NCI-H510A treated with DMSO at 0.1 percent for 48 hours (cell line): ENCODE data around the gene CEND1.
A peak's percentile ranks its signal among the peaks of the same experiment; 100 is the strongest.

Experiments
- DNase-seq: peaks from one replicate; lab custom pipeline; 2025; lab: John Stamatoyannopoulos, UW

The CEND1 gene

DNA sequence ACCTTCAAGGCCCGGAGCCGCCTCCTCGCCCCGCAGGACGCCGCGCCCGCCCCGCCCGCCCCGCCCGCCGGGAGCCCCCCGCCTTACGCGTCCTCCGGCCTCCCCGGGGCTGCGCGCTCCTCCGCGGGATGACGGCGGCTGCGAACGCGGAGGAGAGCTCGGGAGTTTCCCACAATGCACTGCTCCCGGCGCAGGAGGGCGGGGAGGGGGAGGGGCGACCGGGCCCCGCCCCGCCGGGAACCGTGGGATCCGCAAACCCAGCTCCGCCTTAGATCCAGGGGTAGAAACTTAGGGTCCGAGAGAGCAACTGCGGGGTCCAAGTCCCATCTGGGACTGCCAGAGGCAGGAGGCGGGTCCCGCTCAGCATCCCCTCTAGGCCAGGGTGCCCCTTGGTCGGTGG is at the start of gene CEND1:
TSS of gene CEND1 (minus strand) at position 148 of the 400 bp plus-strand sequence. CDS start 1,514 bp downstream, outside the sequence.
- DNase-seq: peak; percentile 7

DNA sequence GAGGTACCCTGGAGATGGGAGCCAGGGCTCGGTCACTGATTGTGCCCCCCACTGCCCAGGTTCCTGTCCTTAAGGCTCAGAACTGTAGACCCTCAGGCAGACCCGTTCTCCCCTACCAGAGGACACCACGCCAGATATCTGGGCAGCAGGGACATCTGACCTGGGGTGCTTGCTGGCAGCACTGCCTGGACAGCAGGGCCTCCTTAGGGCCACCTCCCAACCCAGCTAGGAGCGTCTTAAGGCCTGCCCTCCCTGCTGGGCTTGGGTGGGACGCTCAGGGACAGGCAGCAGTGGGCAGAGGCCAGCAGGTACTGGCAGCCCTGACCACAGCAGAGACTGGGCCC is 49.4 kb upstream of the CEND1 start:
- no peak for DNase-seq

- DNase-seq: no peak
Measured at GRCh38 chr11:838441-839279, 48.8 kb upstream of the CEND1 start.

GRCh38 chr11:837990-838307 is 48.1 kb upstream of the CEND1 start:
- no peak for DNase-seq

- no peak for DNase-seq
Measured at GRCh38 chr11:837189-837989, 47.5 kb upstream of the CEND1 start.

DNA sequence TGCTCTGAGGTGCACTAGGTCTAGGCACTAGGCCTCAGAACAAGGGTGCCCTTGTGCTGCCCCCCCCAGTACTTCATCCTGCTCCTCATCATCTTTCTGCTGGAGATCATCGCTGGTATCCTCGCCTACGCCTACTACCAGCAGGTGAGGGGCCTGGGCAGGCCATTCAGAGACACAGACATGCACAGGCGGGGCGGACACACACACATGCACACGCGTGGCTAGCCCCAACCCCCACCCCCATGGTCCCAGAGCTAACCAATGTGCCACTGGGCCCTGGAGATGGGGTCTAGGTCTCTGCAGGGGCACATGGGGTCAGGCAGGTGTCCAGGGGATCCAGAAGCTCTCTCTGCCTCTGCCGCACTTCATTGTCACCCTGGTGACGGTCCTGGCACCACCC is 46.8 kb upstream of the CEND1 start:
- no peak for DNase-seq

DNA sequence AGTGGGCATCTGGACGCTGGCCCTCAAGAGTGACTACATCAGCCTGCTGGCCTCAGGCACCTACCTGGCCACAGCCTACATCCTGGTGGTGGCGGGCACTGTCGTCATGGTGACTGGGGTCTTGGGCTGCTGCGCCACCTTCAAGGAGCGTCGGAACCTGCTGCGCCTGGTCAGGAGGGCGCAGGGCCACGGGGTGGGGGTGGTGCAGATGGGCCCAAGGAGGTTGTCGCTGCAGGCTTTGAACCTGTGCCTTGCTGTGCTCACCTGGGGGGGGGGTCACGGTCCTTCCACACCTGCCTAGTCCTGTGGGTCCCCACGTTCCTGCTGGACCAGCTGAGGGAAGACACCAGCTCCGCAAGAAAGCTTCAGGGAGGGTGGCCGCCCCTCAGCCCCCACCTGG is 46.4 kb upstream of the CEND1 start:
- no peak for DNase-seq

DNA sequence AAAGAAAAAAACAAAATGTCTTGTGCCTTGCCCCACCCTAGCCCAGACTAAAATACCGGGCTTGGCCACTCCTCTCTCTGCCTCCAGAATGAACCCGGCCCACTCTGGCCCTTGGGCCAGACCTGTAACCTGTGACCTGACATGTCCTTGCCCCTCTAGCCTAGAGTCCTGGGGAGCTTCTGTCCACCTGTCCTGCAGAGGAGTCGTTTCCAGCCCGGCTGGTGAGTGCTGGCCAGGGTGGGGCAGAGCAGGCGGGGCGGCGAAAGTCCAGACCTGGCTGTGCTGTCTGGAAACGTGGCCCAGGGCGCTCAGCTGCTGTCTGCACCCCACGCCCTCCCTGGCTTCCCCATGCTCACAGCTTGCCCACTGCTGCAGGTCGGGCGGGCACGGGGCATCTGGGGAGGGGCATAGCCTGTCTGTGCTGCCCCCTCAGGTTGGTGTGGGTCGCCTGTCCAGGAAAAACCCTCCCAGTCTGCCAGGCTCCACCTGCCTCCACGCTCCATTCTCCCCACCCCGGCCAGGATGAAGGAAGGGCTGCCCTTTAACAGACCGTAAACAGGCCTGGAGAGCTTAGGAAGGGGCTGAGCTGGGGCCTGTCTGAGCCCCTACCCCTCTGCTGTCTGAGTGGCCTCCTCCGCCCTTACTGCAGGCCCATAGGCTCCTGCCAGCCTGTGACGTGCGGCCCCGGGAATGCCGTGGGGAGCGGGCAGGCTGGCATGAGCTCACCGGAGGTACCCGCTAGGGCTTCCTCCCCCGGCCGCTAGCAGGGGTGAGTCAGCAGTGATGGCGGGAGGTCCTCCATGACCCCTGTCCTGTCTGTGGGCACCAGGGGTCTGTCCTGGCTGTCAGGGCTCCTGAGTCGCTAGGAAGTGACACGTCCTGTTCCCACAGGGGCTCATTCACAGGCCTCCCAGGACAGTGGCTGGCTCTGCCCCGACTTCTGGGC is 44.8 kb upstream of the CEND1 start:
- DNase-seq: no peak

DNA sequence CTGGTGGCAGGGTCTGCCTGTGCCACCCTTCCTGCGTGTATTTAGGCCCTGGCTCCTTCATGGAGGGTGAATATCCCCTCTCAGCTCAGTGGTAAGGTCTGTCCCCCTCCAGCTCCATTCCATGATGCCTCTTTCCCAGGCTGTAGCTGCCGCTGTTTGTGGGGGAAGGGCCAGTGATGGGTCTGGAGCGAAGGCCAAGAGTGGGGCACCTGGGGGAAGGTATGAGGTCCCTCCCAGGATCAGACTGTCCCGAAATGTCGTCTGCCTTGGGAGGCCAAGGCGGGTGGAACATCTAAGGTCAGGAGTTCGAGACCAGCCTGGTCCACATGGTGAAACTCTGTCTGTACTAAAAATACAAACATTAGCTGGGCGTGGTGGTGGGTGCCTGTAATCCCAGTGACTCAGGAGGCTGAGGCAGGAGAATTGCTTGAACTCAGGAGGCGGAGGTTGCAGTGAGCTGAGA is 44.0 kb upstream of the CEND1 start:
- no peak for DNase-seq

DNA sequence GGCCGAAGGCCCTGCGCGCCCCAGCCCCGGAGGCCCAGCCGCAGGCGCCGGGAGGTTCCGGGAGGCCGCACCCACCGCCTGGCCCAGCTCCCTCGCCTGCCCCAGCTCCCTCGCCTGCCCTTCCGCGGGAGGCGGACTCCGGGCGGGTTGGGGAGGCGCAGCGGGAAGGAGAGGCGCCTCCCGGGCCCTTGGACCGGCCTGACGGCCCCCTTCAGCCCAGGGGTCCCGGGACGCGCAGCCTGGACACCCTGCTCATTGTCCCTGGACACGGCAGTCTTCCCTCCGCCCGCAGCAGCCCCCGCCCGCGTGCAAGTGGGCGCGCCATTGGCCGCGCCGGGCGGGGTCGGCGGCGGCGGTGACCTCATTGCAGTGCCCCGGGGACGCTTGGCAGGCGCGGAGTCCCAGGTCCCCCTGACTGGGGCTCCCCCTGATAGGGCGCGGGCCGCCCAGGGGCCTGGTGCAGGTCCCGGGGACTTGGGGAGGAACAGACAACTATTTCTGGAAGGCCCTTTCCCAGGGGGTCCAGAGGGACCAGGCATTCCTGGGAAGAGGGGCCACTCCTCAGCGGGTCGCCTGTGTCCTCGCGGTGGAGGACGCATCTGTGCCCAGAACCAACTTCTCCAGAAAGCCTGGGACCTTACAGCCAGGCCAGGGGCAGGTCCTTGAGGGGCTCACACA is 43.4 kb upstream of the CEND1 start:
- no peak for DNase-seq

DNA sequence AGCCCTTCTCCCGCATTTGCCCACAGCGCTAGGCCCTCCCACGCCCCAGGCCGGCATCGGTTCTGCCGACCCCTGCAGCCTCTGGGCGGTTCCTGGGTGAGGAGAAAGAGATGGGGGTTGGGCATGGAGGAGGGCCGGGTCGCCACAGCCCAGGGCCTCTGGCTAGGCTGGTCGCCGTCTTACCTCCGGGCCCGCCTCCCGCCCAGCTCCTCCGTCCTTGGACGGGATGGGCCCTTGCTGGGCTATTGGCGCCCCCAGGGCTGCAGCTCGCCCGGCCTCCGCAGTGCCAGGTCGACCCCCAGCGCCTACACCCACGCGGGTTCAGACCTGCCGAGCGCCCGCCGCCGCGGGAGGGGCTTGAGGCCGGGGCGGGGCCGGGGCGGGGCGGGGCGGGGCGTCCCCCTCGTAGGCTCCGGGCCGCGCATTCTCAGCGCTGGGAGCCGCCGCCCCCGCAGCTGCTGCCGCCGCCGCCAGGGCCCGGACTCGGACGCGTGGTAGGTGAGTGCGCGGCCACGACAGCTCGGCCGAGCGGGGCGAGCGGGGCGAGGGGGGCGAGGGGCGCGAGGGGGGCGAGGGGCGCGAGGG is 42.7 kb upstream of the CEND1 start, which contains the start of gene CD151:
TSS of gene CD151 (plus strand) at position 424 of the 585 bp plus-strand sequence. CDS start 3,118 bp downstream, outside the sequence.
- DNase-seq: no peak

GRCh38 chr11:831961-832528 is 42.2 kb upstream of the CEND1 start:
- no peak for DNase-seq

- no peak for DNase-seq
Measured at GRCh38 chr11:831118-831864, 41.4 kb upstream of the CEND1 start.

GRCh38 chr11:830295-831117 is 40.6 kb upstream of the CEND1 start:
- peak; percentile 62 for DNase-seq

DNA sequence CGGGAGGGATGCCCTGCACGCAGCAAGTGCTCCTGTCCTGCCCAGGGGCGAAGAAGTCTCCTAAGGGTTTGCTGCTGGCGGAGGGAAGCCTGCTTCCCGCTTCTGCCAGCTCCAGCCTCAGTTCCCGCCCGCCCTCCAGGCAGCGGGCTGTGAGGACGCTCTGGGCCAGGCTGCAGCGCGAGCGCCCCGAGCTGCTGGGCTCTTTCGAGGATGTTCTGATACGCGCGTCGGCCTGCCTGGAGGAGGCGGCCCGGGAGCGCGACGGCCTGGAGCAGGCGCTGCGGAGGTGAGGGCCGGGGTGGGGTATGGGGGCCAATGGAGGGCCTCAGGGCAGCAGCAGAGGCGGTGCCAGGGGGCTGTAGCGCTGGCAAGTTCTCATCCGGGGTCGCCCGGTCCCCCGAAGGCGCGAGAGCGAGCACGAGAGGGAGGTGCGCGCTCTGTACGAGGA is 40.0 kb upstream of the CEND1 start:
- no peak for DNase-seq

DNA sequence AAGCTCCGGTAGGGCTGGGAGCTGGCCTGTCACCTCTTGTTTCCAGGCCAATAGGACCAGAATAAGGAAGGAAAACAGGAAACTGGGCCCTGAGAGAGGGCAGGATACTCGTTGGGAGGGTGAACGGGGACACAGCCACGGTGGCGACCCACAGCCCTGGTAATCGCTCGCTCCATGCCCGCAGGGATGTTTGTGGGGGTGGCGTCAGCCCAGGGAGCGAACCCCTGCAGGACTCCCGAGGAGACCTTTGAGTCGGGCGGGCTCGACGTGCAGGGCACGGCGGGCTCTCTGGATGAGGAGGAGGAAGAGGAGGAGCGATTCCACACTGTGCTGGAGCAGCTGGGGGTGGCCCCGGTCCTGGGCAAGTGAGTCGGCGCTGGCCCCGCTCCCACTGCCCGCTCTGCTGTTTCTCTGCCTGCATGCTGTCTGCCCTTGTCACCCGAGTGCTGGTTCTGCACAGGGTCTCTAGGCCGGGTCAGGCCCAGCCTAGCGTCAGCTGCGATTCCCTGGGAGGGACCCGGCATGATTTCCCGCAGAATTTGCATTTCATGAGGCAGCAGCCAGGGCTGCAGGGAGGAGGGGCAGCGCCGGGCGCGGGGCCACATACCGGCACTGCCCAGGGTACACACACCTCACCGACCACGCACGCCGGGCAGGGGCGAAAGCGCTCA is 39.4 kb upstream of the CEND1 start:
- no peak for DNase-seq

DNA sequence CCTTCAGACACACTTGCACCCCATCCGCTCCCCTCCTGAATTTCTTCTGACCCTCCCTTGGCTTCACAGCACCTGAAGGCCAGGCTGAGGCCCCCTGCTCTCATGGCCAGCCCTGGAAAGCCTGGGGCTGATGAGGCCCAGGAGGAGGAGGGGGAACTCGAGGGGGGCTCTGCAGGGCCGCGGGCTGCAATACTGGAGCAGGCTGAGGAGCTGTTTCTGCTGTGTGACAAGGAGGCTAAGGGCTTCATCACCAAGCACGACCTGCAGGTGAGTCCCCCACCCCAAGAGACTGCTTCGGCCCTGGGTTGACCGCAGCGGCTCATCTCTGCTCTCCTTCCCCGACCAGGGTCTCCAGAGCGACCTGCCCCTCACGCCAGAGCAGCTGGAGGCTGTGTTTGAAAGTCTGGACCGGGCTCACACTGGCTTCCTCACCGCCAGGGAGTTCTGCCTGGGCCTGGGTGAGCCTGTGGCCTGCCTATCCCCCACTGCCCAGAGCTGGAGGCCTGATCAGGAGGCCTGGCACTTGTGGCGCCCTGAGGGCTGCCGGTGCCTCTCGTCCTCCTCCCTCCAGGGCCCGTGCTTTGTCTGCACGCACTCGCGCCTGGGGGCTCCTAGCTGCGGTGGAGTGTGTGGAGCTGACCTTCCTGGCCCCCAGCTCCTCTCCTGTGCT is 38.8 kb upstream of the CEND1 start:
- no peak for DNase-seq

DNA sequence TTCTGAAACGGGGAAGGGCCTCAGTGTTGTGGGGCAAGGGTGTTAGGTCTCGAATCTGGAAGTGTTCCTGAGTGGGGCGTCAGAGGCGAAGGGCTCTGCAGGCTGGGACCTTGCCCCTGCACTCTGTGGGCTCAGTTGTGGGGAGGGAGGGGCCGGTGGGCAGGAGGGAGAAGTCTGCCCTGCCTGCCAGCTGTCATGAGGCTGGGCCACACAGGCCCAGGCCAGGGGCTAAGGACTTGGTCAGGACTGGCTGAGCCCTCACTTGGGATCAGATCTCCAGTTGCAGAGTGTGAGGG is 38.0 kb upstream of the CEND1 start, which contains the start of gene CRACR2B:
TSS of gene CRACR2B (plus strand) at position 23 of the 296 bp plus-strand sequence. CDS start 689 bp downstream, outside the sequence.
- DNase-seq: no peak
